A549 (cell line): Measurements from ENCODE around the gene KIAA0232. TPM values are rescaled to one million over a fixed set of nuclear protein-coding genes. Genes with fewer than 3 reads are reported as not detected.

ENCODE experiments used
- ATAC-seq, 2 experiments: fragments of 200-7000 bp in 1 of 2; fragments of >200 bp in 1 of 2; cut with Nextera tagmentation in 1 of 2; cut with Tn5 transposase in 1 of 2; 3 replicates each; pipeline versions ENCODE4 v1.8.0 to v1.9.1; 2018 to 2020; ENCODE audit warnings: mild to moderate bottlenecking in 1 of 2, moderate library complexity in 1 of 2
- CTCF ChIA-PET: fragments of 300-600 bp; sonication (Branson Sonifier 250); formaldehyde crosslinking; extraction: SDS; loops from one replicate; lab custom pipeline; 2021; ENCODE audit warnings: antibody characterized with exemption, inconsistent platforms; lab: Yijun Ruan, JAX
- POLR2A ChIA-PET: fragments of 350-600 bp; formaldehyde crosslinking; extraction: SDS; loops from one replicate; lab custom pipeline; 2021; ENCODE audit warnings: antibody characterized with exemption, inconsistent platforms; lab: Yijun Ruan, JAX
- DNase-seq, 2 experiments: peaks; one replicate each; pipeline versions ENCODE4 v3.0.0 to v3.0.0-alpha.2; 2011 to 2016; ENCODE audit warnings: low read depth in 1 of 2, low spot score in 1 of 2
- FAIRE-seq: peaks from 2 replicates; lab custom pipeline; 2011; peaks lifted over from hg19 to GRCh38; lab: Jason Lieb, UNC
- H3K27ac ChIP-seq, 2 experiments: fragments of >200 bp; sonication (Bioruptor Twin); formaldehyde crosslinking; 3 replicates each; pipeline ENCODE4 v1.5.1; 2016 to 2017
- H3K4me1 ChIP-seq: fragments of >200 bp; sonication (Bioruptor Twin); formaldehyde crosslinking; 3 replicates; pipeline ENCODE4 v1.6.1; 2016
- H3K4me2 ChIP-seq: fragments of >200 bp; sonication (Bioruptor Twin); formaldehyde crosslinking; 3 replicates; pipeline ENCODE4 v1.6.1; 2016
- H3K4me3 ChIP-seq: fragments of >200 bp; sonication (Bioruptor Twin); formaldehyde crosslinking; 3 replicates; pipeline ENCODE4 v1.5.1; 2016
- H3K9me3 ChIP-seq: fragments of >200 bp; sonication (Bioruptor Twin); formaldehyde crosslinking; 3 replicates; pipeline ENCODE4 v1.6.1; 2016
- ATOH8 ChIP-seq: fragments of 250-450 bp; sonication (Bioruptor Pico); IDR thresholded peaks from 2 replicates; pipeline ENCODE4 v1.5.0; 2020; ENCODE audit warnings: low read depth, mild to moderate bottlenecking, moderate library complexity
- CBX8 ChIP-seq: fragments of 200-600 bp; sonication (generic); IDR thresholded peaks from 2 replicates; pipeline ENCODE4 v1.6.1; 2016
- CEBPB ChIP-seq, 2 experiments: fragments of >200 bp in 1 of 2; sonication (Bioruptor Twin) in 1 of 2; formaldehyde crosslinking in 1 of 2; IDR thresholded peaks; 2 replicates each; pipeline ENCODE4 v1.6.1; 2012 to 2016
- CHD4 ChIP-seq: fragments of 200-600 bp; sonication (generic); IDR thresholded peaks from 2 replicates; pipeline ENCODE4 v1.6.1; 2016; ENCODE audit warnings: antibody characterized with exemption, mild to moderate bottlenecking, borderline replicate concordance
- CTCF ChIP-seq: fragments of >200 bp; sonication (Bioruptor Twin); formaldehyde crosslinking; IDR thresholded peaks from 3 replicates; pipeline ENCODE4 v1.5.1; 2016
- EHMT2 ChIP-seq: fragments of 200-600 bp; sonication (generic); IDR thresholded peaks from 2 replicates; pipeline ENCODE4 v1.6.1; 2016; ENCODE audit warnings: antibody characterized with exemption, low read depth, mild to moderate bottlenecking, moderate library complexity
- ELK1 ChIP-seq: fragments of 150-350 bp; IDR thresholded peaks from 2 replicates; pipeline ENCODE4 v1.6.1; 2014; ENCODE audit warnings: low read depth, mild to moderate bottlenecking, low read length
- ESRRA ChIP-seq: fragments of 150-350 bp; IDR thresholded peaks from 2 replicates; pipeline ENCODE4 v1.6.1; 2014; ENCODE audit warnings: mild to moderate bottlenecking, low read length, borderline replicate concordance
- FOSL2 ChIP-seq, 2 experiments: fragments of 450-650 bp in 1 of 2; fragments of >200 bp in 1 of 2; sonication (Bioruptor Twin) in 1 of 2; formaldehyde crosslinking; IDR thresholded peaks; 2 replicates each; pipeline versions ENCODE4 v1.5.0 to v1.6.1; 2016 to 2020; ENCODE audit warnings: mild to moderate bottlenecking in 1 of 2, moderate library complexity in 1 of 2
- FOXS1 ChIP-seq: fragments of 250-450 bp; sonication (Bioruptor Pico); IDR thresholded peaks from 2 replicates; pipeline ENCODE4 v1.5.0; 2020; ENCODE audit warnings: mild to moderate bottlenecking, moderate library complexity
- GATA3 ChIP-seq: IDR thresholded peaks from 2 replicates; pipeline ENCODE4 v1.6.1; 2012; ENCODE audit warnings: borderline replicate concordance
- HDAC2 ChIP-seq: fragments of 200-600 bp; sonication (generic); IDR thresholded peaks from 2 replicates; pipeline ENCODE4 v1.6.1; 2016
- HMGXB4 ChIP-seq: fragments of 250-450 bp; sonication (Bioruptor Pico); IDR thresholded peaks from 2 replicates; pipeline ENCODE4 v1.5.0; 2021; ENCODE audit warnings: mild to moderate bottlenecking, moderate library complexity, borderline replicate concordance
- MAFK ChIP-seq: fragments of 450-650 bp; IDR thresholded peaks from 2 replicates; pipeline ENCODE4 v1.6.1; 2014; ENCODE audit not compliant: partially characterized antibody
- MAX ChIP-seq: IDR thresholded peaks from 2 replicates; pipeline ENCODE4 v1.6.1; 2012
- NFE2L2 ChIP-seq: fragments of 150-350 bp; conservative IDR thresholded peaks from 2 replicates; pipeline ENCODE4 v1.6.1; 2014; ENCODE audit warnings: low read length
- POLR2A ChIP-seq: IDR thresholded peaks from 2 replicates; pipeline ENCODE4 v1.6.1; 2012; ENCODE audit warnings: mild to moderate bottlenecking, low read length
- RAD21 ChIP-seq, 2 experiments: fragments of >200 bp in 1 of 2; sonication (Bioruptor Twin) in 1 of 2; formaldehyde crosslinking in 1 of 2; IDR thresholded peaks in 1 of 2; conservative IDR thresholded peaks in 1 of 2; 2 replicates in 1 of 2; 3 replicates in 1 of 2; pipeline ENCODE4 v1.6.1; 2012 to 2018; ENCODE audit warnings: inconsistent platforms in 1 of 2
- RARB ChIP-seq: fragments of 250-450 bp; sonication (Bioruptor Pico); IDR thresholded peaks from 2 replicates; pipeline ENCODE4 v1.8.0; 2021; ENCODE audit warnings: mild to moderate bottlenecking, moderate library complexity
- RCOR1 ChIP-seq: fragments of 150-350 bp; IDR thresholded peaks from 2 replicates; pipeline ENCODE4 v1.6.1; 2014; ENCODE audit warnings: antibody characterized with exemption, low read length, low read depth
- REST ChIP-seq: fragments of 200-600 bp; sonication (generic); IDR thresholded peaks from 2 replicates; pipeline ENCODE4 v1.6.1; 2016; ENCODE audit warnings: antibody characterized with exemption, mild to moderate bottlenecking, moderate library complexity
- RFX5 ChIP-seq: fragments of 450-650 bp; IDR thresholded peaks from 2 replicates; pipeline ENCODE4 v1.7.1; 2014; ENCODE audit warnings: antibody characterized with exemption, mild to moderate bottlenecking, moderate library complexity
- RNF2 ChIP-seq: fragments of 200-600 bp; sonication (generic); IDR thresholded peaks from 2 replicates; pipeline ENCODE4 v1.6.1; 2016; ENCODE audit warnings: low read depth, mild to moderate bottlenecking, antibody characterized with exemption, moderate library complexity, borderline replicate concordance
- SREBF2 ChIP-seq: fragments of 450-650 bp; IDR thresholded peaks from 2 replicates; pipeline ENCODE4 v1.6.1; 2014; ENCODE audit warnings: mild to moderate bottlenecking, moderate library complexity
- ZC3H11A ChIP-seq: fragments of 450-650 bp; IDR thresholded peaks from 2 replicates; pipeline ENCODE4 v1.6.1; 2014; ENCODE audit warnings: antibody characterized with exemption, mild to moderate bottlenecking
- ZNF302 ChIP-seq: fragments of 250-450 bp; sonication (Bioruptor Pico); IDR thresholded peaks from 2 replicates; pipeline ENCODE4 v1.9.0; 2021; ENCODE audit warnings: inconsistent platforms, mild to moderate bottlenecking, moderate library complexity
- WGBS: methylation state at CpG from one replicate; pipeline ENCODE4 v1.1.6; 2017; ENCODE audit errors: missing lambda C conversion rate; 5-methylcytosine and 5-hydroxymethylcytosine counted together
- polyA plus RNA-seq, 4 experiments: library from polyadenylated mRNA; depleted of rRNA in 3 of 4; stranded (reverse); fragments of >200 nt; fragmentation: RNase III in 1 of 4; extraction: RNeasy Plus Mini Kit Qiagen cat#74134 plus additional on column Dnase treatment in 1 of 4; gene quantifications; 2 replicates in 3 of 4; 3 replicates in 1 of 4; pipeline ENCODE4 v1.2.3, GENCODE V29; 2011 to 2017

Gene KIAA0232
- polyA plus RNA-seq, 2 of the 4 experiments (the other 2 are of a cell fraction), result 9.3 to 21.5 TPM

GRCh38 chr4:6824071-6824470 is 41.5 kb downstream of the KIAA0232 start (continued):
- TF ChIP-seq RAD21 (conservative IDR thresholded peaks at IDR 0.05 in 1 of 2, IDR thresholded peaks at IDR 0.05 in 1 of 2) (no peak), EHMT2 (no peak), ATOH8 (CRISPR knock-in tag) (no peak), FOSL2 (IDR thresholded peaks at IDR 0.05) (no peak), FOSL2 (CRISPR knock-in tag; IDR thresholded peaks at IDR 0.05) (no peak)

- no peaks in the 10 kb centered on the region for H3K4me1 ChIP-seq
- no peak overlapping the region for H3K27ac ChIP-seq
- ChIA-PET CTCF (no interaction called here), POLR2A (no interaction called here)
- peaks cover 6% of the 10 kb centered on the region; the same call in 2 of the 3 replicates for H3K9me3 ChIP-seq
- H3K4me2 ChIP-seq, result no peak overlapping the region
- H3K4me3 ChIP-seq, result no peak overlapping the region
- WGBS, result 77% methylated on average over 5 of the region's 5 CpGs
- no peak for ATAC-seq
- DNase-seq, result no peak
- no peak for FAIRE-seq
- TF ChIP-seq SREBF2, result no peak
- TF ChIP-seq CBX8, result no peak
- TF ChIP-seq RARB (CRISPR knock-in tag), result no peak
- TF ChIP-seq NFE2L2, result no peak
- TF ChIP-seq POLR2A, result no peak
- no peak for TF ChIP-seq CTCF
- TF ChIP-seq MAFK, result no peak
- no peak for TF ChIP-seq FOXS1 (CRISPR knock-in tag)
- no peak for TF ChIP-seq MAX
- TF ChIP-seq HMGXB4 (CRISPR knock-in tag), result no peak
- no peak for TF ChIP-seq CHD4
- TF ChIP-seq ZNF302 (CRISPR knock-in tag), result no peak
- TF ChIP-seq GATA3, result no peak
- no peak for TF ChIP-seq CEBPB (IDR thresholded peaks at IDR 0.05)
- no peak for TF ChIP-seq ZC3H11A
- no peak for TF ChIP-seq RFX5
- no peak for TF ChIP-seq RNF2
- no peak for TF ChIP-seq ESRRA
These were observed 42.4 kb downstream of the KIAA0232 start for GRCh38 chr4:6824772-6825402.

GRCh38 chr4:6825403-6825802 is 42.9 kb downstream of the KIAA0232 start:
- CTCF ChIA-PET, result interaction anchor here (0.7 to 1.7 kb wide), 2 partner anchors 48 to 109 kb away, joined by 3 to 6 read pairs; no protein-coding TSS in a partner anchor
- FAIRE-seq, result no peak
- WGBS, result 95% methylated on average over 6 of the region's 6 CpGs
- Histone ChIP-seq H3K27ac (no peak overlapping the region), H3K4me2 (no peak overlapping the region), H3K4me3 (no peak overlapping the region), H3K4me1 (no peaks in the 10 kb centered on the region), H3K9me3 (peaks cover 6% of the 10 kb centered on the region; the same call in 2 of the 3 replicates)
- POLR2A ChIA-PET, result no interaction called here
- DNase-seq, result no peak
- ATAC-seq, result no peak
- TF ChIP-seq REST (no peak), HDAC2 (no peak), RCOR1 (no peak), ZC3H11A (no peak), NFE2L2 (no peak), ELK1 (no peak)
